HG02943 (cell line): ENCODE results near the gene VWA5B2.
"Not testable (repeated sequence)": the region's sequence is repeated elsewhere in the genome, so short reads cannot be mapped to it uniquely, and the experiment has no call there.

ENCODE experiments used
- ATAC-seq: cut with Tn5 transposase; IDR thresholded peaks from one replicate; pipeline ENCODE4 v1.9.1; 2021; ENCODE audit warnings: mild to moderate bottlenecking, low read depth, moderate library complexity; ENCODE audit not compliant: unreplicated experiment

The VWA5B2 gene

GRCh38 chr3:184262764-184263179 lies 33.4 kb downstream of the VWA5B2 start:
- no peak for ATAC-seq

GRCh38 chr3:184267249-184267648 lies 37.9 kb downstream of the VWA5B2 start:
- ATAC-seq: not testable (repeated sequence)

GRCh38 chr3:184272269-184272668 lies 42.9 kb downstream of the VWA5B2 start:
- ATAC-seq: no peak

GRCh38 chr3:184275381-184275701 lies 46.0 kb downstream of the VWA5B2 start:
- ATAC-seq: no peak

GRCh38 chr3:184275961-184276910 lies 46.9 kb downstream of the VWA5B2 start, which contains the start of gene ECE2:
Gene ECE2, plus strand, starts transcription at chr3:184276022. Its CDS starts 132 bp downstream, at chr3:184276154.
- no peak for ATAC-seq

- ATAC-seq: no peak
These were observed 48.0 kb downstream of the VWA5B2 start for GRCh38 chr3:184277366-184277765.

- ATAC-seq: no peak
These were observed 53.6 kb downstream of the VWA5B2 start for GRCh38 chr3:184282941-184283340.

GRCh38 chr3:184283681-184284080 lies 54.3 kb downstream of the VWA5B2 start:
- ATAC-seq: no peak

GRCh38 chr3:184284696-184285095 lies 55.3 kb downstream of the VWA5B2 start:
- no peak for ATAC-seq

GRCh38 chr3:184289426-184289938 lies 60.1 kb downstream of the VWA5B2 start:
- no peak for ATAC-seq

- no peak for ATAC-seq
These were observed 60.9 kb downstream of the VWA5B2 start for GRCh38 chr3:184290331-184290730.

- ATAC-seq: no peak
These were observed 61.8 kb downstream of the VWA5B2 start for GRCh38 chr3:184291044-184291737.
